GM12864 (cell line): Measurements from ENCODE around the gene EDN3.
"Not testable (repeated sequence)": the region's sequence is repeated elsewhere in the genome, so short reads cannot be mapped to it uniquely, and the experiment has no call there.

ENCODE experiments used
- DNase-seq: peaks from one replicate; pipeline ENCODE4 v3.0.0-alpha.2; 2011; ENCODE audit warnings: low read depth
- H3K4me3 ChIP-seq: 2 replicates; pipeline ENCODE4 v1.5.1; 2011; ENCODE audit warnings: mild to moderate bottlenecking, low read depth, low read length, control low read depth
- TF ChIP-seq, protein P1 (sequence below): IDR thresholded peaks from 2 replicates; pipeline ENCODE4 v1.5.1; 2011; ENCODE audit warnings: low read depth, mild to moderate bottlenecking, moderate library complexity, low read length, control low read depth, inconsistent platforms; ENCODE audit errors: missing control alignments

EDN3 gene

DNA sequence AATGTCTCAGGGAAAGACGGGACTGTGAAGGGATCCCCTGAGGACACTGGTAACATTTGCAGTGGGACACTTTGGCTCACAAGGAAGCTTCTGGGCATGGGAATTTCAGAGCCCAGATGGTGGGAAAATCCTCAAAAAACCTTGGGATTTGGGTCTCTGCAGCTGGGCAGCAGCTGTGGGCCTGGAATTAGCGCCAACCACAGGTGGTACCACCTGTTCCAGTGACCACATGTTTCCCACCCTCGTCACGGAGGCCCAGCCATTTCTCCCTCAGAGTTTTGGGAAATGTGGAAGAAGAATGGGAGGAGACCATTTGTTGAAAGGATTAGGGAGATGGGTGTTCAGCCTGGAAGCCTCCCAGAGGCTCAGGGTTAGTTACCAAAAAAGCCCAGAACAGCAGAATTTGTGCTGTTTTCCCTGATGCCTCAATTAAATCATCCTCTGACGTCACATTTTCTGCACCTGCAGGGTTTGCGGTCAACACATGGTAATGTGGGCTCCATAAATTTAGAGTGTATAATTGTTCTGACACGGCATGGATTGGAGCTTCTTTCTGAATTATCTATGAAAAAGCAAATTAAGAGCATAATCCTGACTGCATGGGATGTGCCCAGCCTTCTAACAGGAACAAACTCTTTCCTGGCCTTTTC is 34.4 kb downstream of the EDN3 start:
- TF ChIP-seq, protein P1, sequence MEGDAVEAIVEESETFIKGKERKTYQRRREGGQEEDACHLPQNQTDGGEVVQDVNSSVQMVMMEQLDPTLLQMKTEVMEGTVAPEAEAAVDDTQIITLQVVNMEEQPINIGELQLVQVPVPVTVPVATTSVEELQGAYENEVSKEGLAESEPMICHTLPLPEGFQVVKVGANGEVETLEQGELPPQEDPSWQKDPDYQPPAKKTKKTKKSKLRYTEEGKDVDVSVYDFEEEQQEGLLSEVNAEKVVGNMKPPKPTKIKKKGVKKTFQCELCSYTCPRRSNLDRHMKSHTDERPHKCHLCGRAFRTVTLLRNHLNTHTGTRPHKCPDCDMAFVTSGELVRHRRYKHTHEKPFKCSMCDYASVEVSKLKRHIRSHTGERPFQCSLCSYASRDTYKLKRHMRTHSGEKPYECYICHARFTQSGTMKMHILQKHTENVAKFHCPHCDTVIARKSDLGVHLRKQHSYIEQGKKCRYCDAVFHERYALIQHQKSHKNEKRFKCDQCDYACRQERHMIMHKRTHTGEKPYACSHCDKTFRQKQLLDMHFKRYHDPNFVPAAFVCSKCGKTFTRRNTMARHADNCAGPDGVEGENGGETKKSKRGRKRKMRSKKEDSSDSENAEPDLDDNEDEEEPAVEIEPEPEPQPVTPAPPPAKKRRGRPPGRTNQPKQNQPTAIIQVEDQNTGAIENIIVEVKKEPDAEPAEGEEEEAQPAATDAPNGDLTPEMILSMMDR: no peak
- no peak for DNase-seq
- no peak overlapping the region for H3K4me3 ChIP-seq

- no peak for DNase-seq
- TF ChIP-seq, protein P1: no peak
- H3K4me3 ChIP-seq: no peak overlapping the region
Observed at GRCh38 chr20:59335377-59335776, 35.0 kb downstream of the EDN3 start.

DNA sequence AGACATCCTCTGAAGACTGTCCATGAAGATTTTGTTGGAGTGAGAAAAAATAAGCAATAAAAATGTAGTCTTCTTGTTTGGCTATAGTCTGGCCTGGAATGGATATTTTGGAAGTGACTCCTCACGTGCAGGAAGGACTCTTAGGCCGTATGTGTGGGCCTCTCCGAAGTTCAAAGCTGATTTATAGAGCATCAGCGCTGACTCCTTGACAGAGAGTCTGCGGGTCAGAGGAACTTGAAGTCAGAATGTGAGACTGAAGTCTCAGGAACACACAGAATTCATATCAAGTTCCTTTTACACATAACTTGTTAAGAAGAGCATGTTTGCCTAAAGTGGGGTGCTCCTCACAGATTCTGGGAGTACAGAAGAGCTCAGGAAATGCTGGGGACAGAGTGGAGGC is 36.1 kb downstream of the EDN3 start:
- H3K4me3 ChIP-seq: no peak overlapping the region
- no peak for DNase-seq
- TF ChIP-seq, protein P1: no peak

DNA sequence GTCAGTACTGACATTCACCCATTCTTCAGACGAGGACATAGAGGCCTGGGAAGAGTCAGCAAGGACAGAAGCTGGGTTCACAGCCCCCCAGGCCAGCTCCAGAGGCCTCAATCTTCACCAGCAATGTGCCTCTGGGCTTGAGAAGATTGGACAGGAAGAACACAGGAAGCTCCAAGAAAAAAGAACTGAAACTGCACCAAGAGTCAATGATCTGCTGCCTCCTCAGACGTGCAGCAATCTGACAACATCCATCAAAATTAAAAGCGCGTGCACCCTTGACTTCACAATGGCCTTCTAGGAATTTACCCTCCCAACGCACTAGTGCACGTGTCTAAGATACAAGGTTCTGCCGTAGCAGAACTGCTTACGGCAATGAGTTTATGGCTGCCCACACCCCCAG is 38.0 kb downstream of the EDN3 start:
- H3K4me3 ChIP-seq, DNase-seq: not testable (repeated sequence)

DNA sequence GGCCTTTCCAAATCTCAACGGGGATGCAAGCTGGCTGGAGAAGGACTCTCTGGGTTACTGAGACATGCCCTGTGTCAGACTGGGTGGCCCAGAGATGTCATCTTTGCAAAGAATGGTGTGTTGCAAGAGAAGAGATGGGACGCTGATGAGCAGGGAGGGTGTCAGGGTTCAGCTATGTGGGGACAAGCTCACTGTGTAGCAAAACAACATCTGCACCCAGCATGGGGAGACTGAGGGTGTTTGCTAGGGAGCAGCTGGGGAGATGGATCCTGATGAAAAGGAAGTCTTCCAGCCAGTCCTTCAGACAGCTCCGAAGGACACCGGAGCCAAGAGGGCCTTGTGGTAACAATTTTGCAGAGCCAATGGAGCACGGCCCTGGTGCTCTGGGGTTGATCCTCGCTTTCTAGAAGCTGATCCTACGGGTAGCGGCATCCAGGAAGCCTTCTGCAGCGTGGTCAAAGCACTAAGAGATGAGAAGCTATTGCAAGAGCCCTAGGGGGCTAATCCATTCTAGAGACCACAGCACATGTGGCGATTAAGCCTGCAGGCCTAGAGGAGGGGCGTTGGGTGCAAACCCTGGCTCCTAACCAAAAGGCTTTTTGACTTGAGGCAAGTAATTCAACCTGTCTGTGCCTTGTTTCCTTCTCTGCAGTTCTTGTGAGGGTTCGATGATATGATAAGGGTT is 39.9 kb downstream of the EDN3 start:
- DNase-seq: no peak
- TF ChIP-seq, protein P1: no peak
- H3K4me3 ChIP-seq: no peak overlapping the region

DNA sequence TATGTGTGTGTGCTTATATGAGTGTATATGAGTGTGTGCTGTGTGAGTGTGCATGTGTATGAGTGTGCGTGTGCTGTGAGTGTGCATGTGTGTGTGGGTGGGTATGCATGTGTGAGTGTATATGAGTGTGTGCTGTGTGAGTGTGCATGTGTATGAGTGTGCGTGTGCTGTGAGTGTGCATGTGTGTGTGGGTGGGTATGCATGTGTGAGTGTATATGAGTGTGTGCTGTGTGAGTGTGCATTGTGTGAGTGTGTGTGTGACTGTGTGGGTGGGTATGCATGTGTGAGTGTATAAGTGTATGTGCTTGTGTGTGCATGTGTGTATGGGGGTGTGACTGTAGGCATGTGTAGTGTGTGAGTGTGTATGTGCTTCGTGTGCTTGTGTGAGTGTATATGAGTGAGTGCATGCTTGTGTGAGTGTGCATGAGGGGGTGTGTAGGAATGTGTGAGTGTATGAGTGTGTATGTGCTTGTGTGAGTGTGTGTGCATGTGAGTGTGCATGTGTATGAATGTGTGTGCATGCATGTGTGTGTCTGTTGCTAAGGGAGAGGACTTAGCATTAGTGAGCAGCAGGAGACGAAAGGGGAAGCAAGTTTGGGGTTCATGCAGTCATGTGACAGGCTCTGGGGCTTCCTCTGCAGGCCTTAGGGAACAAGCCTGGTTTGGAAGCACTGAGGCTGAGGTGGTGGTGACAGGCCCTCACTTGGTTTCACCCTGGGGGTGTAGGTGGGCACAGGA is 41.0 kb downstream of the EDN3 start:
- not testable (repeated sequence) for H3K4me3 ChIP-seq, DNase-seq

DNA sequence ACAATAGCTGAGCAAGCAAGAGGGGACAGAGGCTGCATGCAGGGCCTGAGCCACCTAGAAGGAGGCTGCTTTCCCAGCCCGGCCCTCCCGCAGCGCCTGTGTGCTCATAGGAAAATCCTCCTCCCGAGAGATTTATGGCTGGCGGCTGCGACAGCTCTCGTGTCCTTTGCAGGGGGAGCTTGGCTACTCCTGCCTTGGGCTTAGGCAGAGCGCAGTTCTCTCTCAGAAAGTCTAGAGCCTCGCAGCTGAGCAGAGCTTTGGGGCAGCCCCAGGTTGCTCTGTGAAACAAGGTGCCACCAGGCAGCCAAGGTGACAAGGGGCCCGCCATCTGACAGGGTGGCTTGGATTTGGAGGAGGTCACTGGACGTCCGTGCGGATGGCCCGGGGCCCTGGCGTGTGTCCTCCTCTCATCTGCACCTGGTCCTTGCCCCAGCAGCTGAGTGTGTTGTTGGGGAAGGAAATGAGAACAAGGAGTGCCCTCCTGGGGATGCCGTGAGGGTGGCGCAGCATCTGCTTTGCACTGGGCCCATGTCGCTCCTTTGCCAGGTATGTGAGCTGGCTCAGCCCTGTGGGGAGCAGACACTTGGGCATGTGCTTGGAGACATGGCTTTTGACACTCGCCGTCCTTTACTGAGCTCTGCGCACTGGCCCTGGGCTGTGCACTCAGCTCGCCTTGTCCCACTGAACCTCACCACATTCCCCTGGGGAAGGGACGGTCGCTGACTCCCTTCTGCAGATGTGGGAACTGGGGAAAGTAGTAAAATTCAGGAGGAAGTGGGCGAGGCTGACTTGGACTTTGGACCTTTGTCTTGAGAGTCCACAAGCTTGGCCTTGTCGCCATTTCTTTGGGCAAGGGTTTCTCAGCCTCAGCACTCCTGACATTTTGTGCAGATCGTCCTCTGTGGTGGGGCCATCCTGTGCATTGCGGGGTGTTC is 41.9 kb downstream of the EDN3 start:
- DNase-seq: no peak

More for the DNA sequence above, 41.9 kb downstream of the EDN3 start:
- TF ChIP-seq, protein P1: no peak
- no peak overlapping the region for H3K4me3 ChIP-seq
